Activated naive CD8-positive, alpha-beta T cell treated with anti-CD3 and anti-CD28 coated beads, Interleukin-2, amount 10 ng/mL, durations not matched to agents 7 days and 5 days (primary cell): Measurements from ENCODE around the gene GDF2. TPM values are rescaled to one million over a fixed set of nuclear protein-coding genes. Genes with fewer than 3 reads are reported as not detected.

ENCODE experiments used
- ATAC-seq: fragments of 150-1000 bp; cut with Tn5 transposase; one replicate; pipeline ENCODE4 v1.10.0; 2021; ENCODE audit warnings: low read depth, moderate library complexity
- POLR2A ChIA-PET: fragments of 350-600 bp; sonication (Branson Sonifier 250); formaldehyde crosslinking; loops from one replicate; lab custom pipeline; 2021; ENCODE audit warnings: antibody characterized with exemption; lab: Charles Lee
- DNase-seq: peaks from one replicate; pipeline ENCODE4 v3.0.0; 2021
- H3K27ac Mint-ChIP-seq: one replicate; pipeline ENCODE4 v1.8.0; 2022; ENCODE audit warnings: mild to moderate bottlenecking, mixed read lengths
- H3K27me3 Mint-ChIP-seq: one replicate; pipeline ENCODE4 v1.8.0; 2022; ENCODE audit warnings: mild to moderate bottlenecking, moderate library complexity, mixed read lengths
- H3K36me3 Mint-ChIP-seq: one replicate; pipeline ENCODE4 v1.8.0; 2021; ENCODE audit warnings: mild to moderate bottlenecking, mixed read lengths
- H3K4me1 Mint-ChIP-seq: one replicate; pipeline ENCODE4 v1.8.0; 2021; ENCODE audit warnings: mixed read lengths
- H3K4me3 Mint-ChIP-seq: one replicate; pipeline ENCODE4 v1.8.0; 2022; ENCODE audit warnings: mild to moderate bottlenecking, moderate library complexity, mixed read lengths
- H3K9me3 Mint-ChIP-seq: one replicate; pipeline ENCODE4 v1.8.0; 2021; ENCODE audit warnings: mixed read lengths
- total RNA-seq, 2 experiments: library from RNA; stranded (reverse); gene quantifications; one replicate each; pipeline ENCODE4 v1.2.3, GENCODE V29; 2021

The GDF2 gene
- total RNA-seq, 2 experiments from 2014 or later = not detected

- POLR2A ChIA-PET = no interaction called here
- H3K4me1 Mint-ChIP-seq = no peaks in the 10 kb centered on the region
- no peak overlapping the region for H3K27ac Mint-ChIP-seq
- no peaks in the 10 kb centered on the region for H3K36me3 Mint-ChIP-seq
- no peaks in the 10 kb centered on the region for H3K9me3 Mint-ChIP-seq
- H3K4me3 Mint-ChIP-seq = no peak overlapping the region
- ATAC-seq (no peak), DNase-seq (no peak)
- peaks cover 9% of the 10 kb centered on the region for H3K27me3 Mint-ChIP-seq
Observed at GRCh38 chr10:47369251-47369894, 47.1 kb downstream of the GDF2 start.

GRCh38 chr10:47370015-47370767 lies 47.9 kb downstream of the GDF2 start:
- H3K27ac Mint-ChIP-seq = no peak overlapping the region

GRCh38 chr10:47370878-47371277 lies 48.6 kb downstream of the GDF2 start:
- no peak for ATAC-seq
- no peaks in the 10 kb centered on the region for H3K4me1 Mint-ChIP-seq

More at GRCh38 chr10:47370015-47370767, 47.9 kb downstream of the GDF2 start:
- POLR2A ChIA-PET = no interaction called here
- no peaks in the 10 kb centered on the region for H3K9me3 Mint-ChIP-seq
- H3K36me3 Mint-ChIP-seq = no peaks in the 10 kb centered on the region
- peaks cover 9% of the 10 kb centered on the region for H3K27me3 Mint-ChIP-seq
- no peak for ATAC-seq
- H3K4me1 Mint-ChIP-seq = no peaks in the 10 kb centered on the region
- DNase-seq = no peak
- H3K4me3 Mint-ChIP-seq = no peak overlapping the region

GRCh38 chr10:47371629-47372485 lies 49.6 kb downstream of the GDF2 start:
- ATAC-seq (no peak), DNase-seq (no peak)
- Mint-ChIP-seq H3K36me3 (no peaks in the 10 kb centered on the region), H3K4me3 (no peak overlapping the region), H3K9me3 (no peaks in the 10 kb centered on the region), H3K27ac (no peak overlapping the region), H3K27me3 (peaks cover 18% of the 10 kb centered on the region), H3K4me1 (no peaks in the 10 kb centered on the region)
- POLR2A ChIA-PET = no interaction called here

More at GRCh38 chr10:47370878-47371277, 48.6 kb downstream of the GDF2 start:
- no peaks in the 10 kb centered on the region for H3K36me3 Mint-ChIP-seq
- no peak for DNase-seq
- peaks cover 12% of the 10 kb centered on the region for H3K27me3 Mint-ChIP-seq
- POLR2A ChIA-PET = no interaction called here
- H3K4me3 Mint-ChIP-seq = no peak overlapping the region
- H3K27ac Mint-ChIP-seq = no peak overlapping the region
- no peaks in the 10 kb centered on the region for H3K9me3 Mint-ChIP-seq

- Mint-ChIP-seq H3K36me3 (no peaks in the 10 kb centered on the region), H3K27me3 (peaks cover 27% of the 10 kb centered on the region), H3K27ac (no peak overlapping the region), H3K4me3 (no peak overlapping the region), H3K9me3 (no peaks in the 10 kb centered on the region), H3K4me1 (no peaks in the 10 kb centered on the region)
- DNase-seq = no peak
- no peak for ATAC-seq
- POLR2A ChIA-PET = no interaction called here
Observed at GRCh38 chr10:47372726-47373125, 50.5 kb downstream of the GDF2 start.

GRCh38 chr10:47374611-47375536 lies 52.6 kb downstream of the GDF2 start:
- H3K4me1 Mint-ChIP-seq = peaks cover 1% of the 10 kb centered on the region
- H3K9me3 Mint-ChIP-seq = no peaks in the 10 kb centered on the region
- DNase-seq (no peak), ATAC-seq (no peak)
- H3K27ac Mint-ChIP-seq = no peak overlapping the region
- POLR2A ChIA-PET = no interaction called here
- no peak overlapping the region for H3K4me3 Mint-ChIP-seq
- H3K36me3 Mint-ChIP-seq = no peaks in the 10 kb centered on the region
- peaks cover 37% of the 10 kb centered on the region for H3K27me3 Mint-ChIP-seq

GRCh38 chr10:47376522-47377220 lies 54.4 kb downstream of the GDF2 start:
- no peaks in the 10 kb centered on the region for H3K9me3 Mint-ChIP-seq
- peaks cover 9% of the 10 kb centered on the region for H3K4me1 Mint-ChIP-seq
- ATAC-seq (no peak), DNase-seq (no peak)
- H3K4me3 Mint-ChIP-seq = no peak overlapping the region
- H3K27me3 Mint-ChIP-seq = peaks cover 43% of the 10 kb centered on the region
- H3K36me3 Mint-ChIP-seq = no peaks in the 10 kb centered on the region
- H3K27ac Mint-ChIP-seq = no peak overlapping the region
- POLR2A ChIA-PET = interaction anchor here (0.6 kb wide), 1 partner anchor 351 kb away, joined by 3 read pairs; no protein-coding TSS in a partner anchor

Other genes starting within 250 kb of the GDF2 start
- gene GDF10, start 22.3 kb upstream of the GDF2 start, total RNA-seq = under 1 TPM; 0.11 TPM
- not detected for gene RBP3, start 25.9 kb downstream of the GDF2 start, total RNA-seq
- gene ZNF488, start 61.8 kb downstream of the GDF2 start, total RNA-seq = not detected
- under 1 TPM in 1 of 2 experiments, not detected in 1; 0.19 TPM for gene ANXA8, start 161.7 kb downstream of the GDF2 start, total RNA-seq
- gene FAM25G, start 169.2 kb downstream of the GDF2 start, total RNA-seq = not detected
- 1 to 10 TPM; 4.3 to 4.9 TPM for gene AGAP9, start 201.2 kb downstream of the GDF2 start, total RNA-seq